GM18870 (cell line): ENCODE data around the gene ACSS1.
A peak's percentile ranks its signal among the peaks of the same experiment; 100 is the strongest.

Experiments
- ATAC-seq: cut with Tn5 transposase; IDR thresholded peaks from one replicate; pipeline ENCODE4 v1.9.1; 2021; ENCODE audit warnings: moderate library complexity; ENCODE audit not compliant: unreplicated experiment

ACSS1 gene

GRCh38 chr20:24996449-24997377 is 61.2 kb downstream of the ACSS1 start:
- ATAC-seq = no peak

GRCh38 chr20:24995741-24996448 is 62.0 kb downstream of the ACSS1 start:
- ATAC-seq = no peak

- no peak for ATAC-seq
These were observed 63.2 kb downstream of the ACSS1 start for GRCh38 chr20:24994470-24995368.

GRCh38 chr20:24994186-24994465 is 63.8 kb downstream of the ACSS1 start:
- ATAC-seq = no peak

GRCh38 chr20:24993337-24994185 is 64.4 kb downstream of the ACSS1 start:
- no peak for ATAC-seq

- peak; percentile 93 for ATAC-seq
These were observed 65.3 kb downstream of the ACSS1 start, which contains the start of gene APMAP for GRCh38 chr20:24992487-24993205. Gene APMAP, minus strand, starts transcription at chr20:24992751. Its CDS starts 63 bp downstream, at chr20:24992688.

- peak; percentile 19 for ATAC-seq
These were observed 65.9 kb downstream of the ACSS1 start for GRCh38 chr20:24991897-24992486.

GRCh38 chr20:24990810-24991252 is 67.1 kb downstream of the ACSS1 start:
- no peak for ATAC-seq

- ATAC-seq = no peak
These were observed 68.8 kb downstream of the ACSS1 start for GRCh38 chr20:24989162-24989561.

GRCh38 chr20:24987873-24988835 is 69.8 kb downstream of the ACSS1 start:
- no peak for ATAC-seq

- ATAC-seq = no peak
These were observed 70.7 kb downstream of the ACSS1 start for GRCh38 chr20:24987244-24987643.

GRCh38 chr20:24986436-24987015 is 71.4 kb downstream of the ACSS1 start:
- no peak for ATAC-seq

GRCh38 chr20:24985802-24986201 is 72.1 kb downstream of the ACSS1 start:
- ATAC-seq = no peak

GRCh38 chr20:24984961-24985640 is 72.8 kb downstream of the ACSS1 start:
- no peak for ATAC-seq

GRCh38 chr20:24983896-24984295 is 74.0 kb downstream of the ACSS1 start:
- ATAC-seq = no peak

- no peak for ATAC-seq
These were observed 76.1 kb downstream of the ACSS1 start for GRCh38 chr20:24981790-24982189.

GRCh38 chr20:24981282-24981681 is 76.7 kb downstream of the ACSS1 start:
- no peak for ATAC-seq
